HepG2 (cell line): ENCODE measurements around the gene SEBOX. TPM values are rescaled to one million over a fixed set of nuclear protein-coding genes. Genes with fewer than 3 reads are reported as not detected.

Source experiments
- IRX3 ChIP-seq: sonication (generic); formaldehyde crosslinking; IDR thresholded peaks from 2 replicates; pipeline ENCODE4 v1.8.1; 2023; ENCODE audit warnings: mild to moderate bottlenecking, low read depth, missing genetic modification reagents, borderline replicate concordance
- KDM1A ChIP-seq: IDR thresholded peaks from 2 replicates; pipeline ENCODE4 v1.6.1; 2016; ENCODE audit warnings: missing compliant biosample characterization
- POGZ ChIP-seq: sonication (generic); formaldehyde crosslinking; IDR thresholded peaks from 2 replicates; pipeline ENCODE4 v1.4.0; 2020; ENCODE audit warnings: mild to moderate bottlenecking, missing genetic modification reagents
- RFX5 ChIP-seq: IDR thresholded peaks from 2 replicates; pipeline ENCODE4 v1.6.1; 2011; ENCODE audit warnings: low read depth, low read length, improper control_type of control experiment
- RORA ChIP-seq: sonication (generic); formaldehyde crosslinking; IDR thresholded peaks from 2 replicates; pipeline ENCODE4 v1.5.0; 2020; ENCODE audit warnings: mild to moderate bottlenecking, missing genetic modification reagents, moderate library complexity
- RXRB ChIP-seq: IDR thresholded peaks from 2 replicates; pipeline ENCODE4 v1.6.1; 2016; ENCODE audit warnings: borderline replicate concordance, missing genetic modification reagents, missing compliant biosample characterization
- ZBTB20 ChIP-seq: sonication (generic); formaldehyde crosslinking; IDR thresholded peaks from 2 replicates; pipeline ENCODE4 v1.8.1; 2023; ENCODE audit warnings: missing genetic modification reagents, low read depth, mild to moderate bottlenecking, borderline replicate concordance
- ZNF138 ChIP-seq: sonication (generic); formaldehyde crosslinking; IDR thresholded peaks from 2 replicates; pipeline ENCODE4 v1.5.0; 2020; ENCODE audit warnings: mild to moderate bottlenecking, low read depth, missing genetic modification reagents
- ZNF230 ChIP-seq: sonication (generic); formaldehyde crosslinking; IDR thresholded peaks from 2 replicates; pipeline ENCODE4 v1.4.0; 2020; ENCODE audit warnings: mild to moderate bottlenecking, missing genetic modification reagents
- ZNF354B ChIP-seq: sonication (generic); formaldehyde crosslinking; IDR thresholded peaks from 2 replicates; pipeline ENCODE4 v1.8.0; 2022; ENCODE audit warnings: mild to moderate bottlenecking, missing genetic modification reagents
- ZNF501 ChIP-seq: sonication (generic); formaldehyde crosslinking; IDR thresholded peaks from 2 replicates; pipeline ENCODE4 v1.5.1; 2020; ENCODE audit warnings: mild to moderate bottlenecking, moderate library complexity, missing genetic modification reagents
- ZNF549 ChIP-seq: sonication (generic); formaldehyde crosslinking; IDR thresholded peaks from 2 replicates; pipeline ENCODE4 v1.5.0; 2020; ENCODE audit warnings: missing genetic modification reagents
- ZNF737 ChIP-seq: sonication (generic); formaldehyde crosslinking; IDR thresholded peaks from 2 replicates; pipeline ENCODE4 v1.5.0; 2020; ENCODE audit warnings: missing genetic modification reagents, mild to moderate bottlenecking, borderline replicate concordance
- polyA plus RNA-seq, 8 experiments: library from polyadenylated mRNA; depleted of rRNA in 3 of 8; stranded (reverse) in 7 of 8; unstranded in 1 of 8; fragments of >200 nt; fragmentation: Illumina TruSeq in 4 of 8; extraction: Trizol in 4 of 8; gene quantifications; 2 replicates each; pipeline versions ENCODE4 v1.2.1 to v1.2.3, GENCODE V29; 2011 to 2016; ENCODE audit warnings: low read depth in 4 of 8, missing spikeins in 1 of 8, mixed read lengths in 1 of 8; ENCODE audit not compliant: insufficient read depth in 1 of 8
- total RNA-seq, 5 experiments: library from RNA; depleted of rRNA; stranded (reverse); fragments of >200 nt; fragmentation: Illumina TruSeq; extraction: Trizol; gene quantifications; 2 replicates each; pipeline ENCODE4 v1.2.3, GENCODE V29; 2016; ENCODE audit warnings: low read depth in 1 of 5
- TF ChIP-seq, protein P1 (sequence below): sonication (generic); formaldehyde crosslinking; IDR thresholded peaks from 2 replicates; pipeline ENCODE4 v1.4.0; 2020; ENCODE audit warnings: low read depth, mild to moderate bottlenecking, missing genetic modification reagents
- TF ChIP-seq, protein P2 (sequence below): IDR thresholded peaks from 2 replicates; pipeline ENCODE4 v1.6.1; 2016; ENCODE audit warnings: missing genetic modification reagents, missing compliant biosample characterization
- TF ChIP-seq, protein P3 (sequence below): sonication (generic); formaldehyde crosslinking; IDR thresholded peaks from 2 replicates; pipeline ENCODE4 v1.5.1; 2020; ENCODE audit warnings: missing genetic modification reagents, mild to moderate bottlenecking, borderline replicate concordance

SEBOX gene
- total and polyA plus RNA-seq, 2 of the 13 experiments (the other 11 are each of a cell fraction or from before 2014, with no cell fraction given), result not detected

DNA sequence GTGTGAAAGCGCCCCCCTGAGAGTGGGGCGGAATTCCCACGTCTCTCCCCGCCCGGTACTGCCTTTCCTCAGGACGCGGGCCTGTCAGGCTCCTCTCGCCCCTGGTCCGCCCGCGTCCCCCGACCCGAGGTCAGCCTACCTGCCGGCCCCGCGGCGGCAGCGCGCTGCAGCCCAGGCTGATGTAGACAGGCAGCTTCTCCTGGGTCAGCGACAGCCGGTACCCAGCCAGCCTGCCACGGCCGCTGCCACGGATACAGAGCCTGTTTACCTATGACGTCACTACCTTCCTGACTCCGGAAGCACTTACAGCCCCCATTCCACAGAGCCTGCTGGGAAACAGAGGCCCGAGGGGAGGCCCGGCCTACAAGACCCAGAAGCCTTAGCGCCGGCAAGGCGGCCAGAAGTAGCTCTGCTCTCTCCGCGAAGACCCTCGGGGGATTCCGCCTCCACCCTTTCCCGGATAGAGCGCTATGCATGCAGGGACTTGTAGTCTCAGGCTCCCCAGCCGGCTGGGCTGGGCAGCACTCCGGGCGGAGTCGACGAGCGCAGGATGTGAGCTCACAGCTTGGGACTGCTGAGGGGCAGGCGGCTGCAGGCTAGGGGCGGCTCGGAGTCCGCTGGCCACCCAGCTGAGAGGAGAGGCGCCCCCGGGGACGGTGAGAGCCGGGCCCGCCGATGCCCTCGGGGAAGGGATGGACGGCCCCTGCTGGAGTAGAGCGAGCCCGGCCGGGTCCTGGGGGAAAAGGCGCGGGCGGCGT is 29.6 kb downstream of the SEBOX start, which contains the start of the genes IFT20 and TNFAIP1 (continued):
- TF ChIP-seq ZNF138 (CRISPR knock-in tag), result no peak
- TF ChIP-seq KDM1A (CRISPR knock-in tag), result no peak
- TF ChIP-seq ZBTB20, result 0 out of 2 replicates have a peak, but pooled peaks have one; percentile 14
- peak; percentile 70 for TF ChIP-seq POGZ (CRISPR knock-in tag)
- peak; percentile 94 for TF ChIP-seq ZNF501 (CRISPR knock-in tag)
- peak; percentile 82; the same call in 1 of the 2 replicates for TF ChIP-seq RFX5
- TF ChIP-seq ZNF737 (CRISPR knock-in tag), result 0 out of 2 replicates have a peak, but pooled peaks have one; percentile 12
- TF ChIP-seq ZNF230, result no peak
- TF ChIP-seq, protein P1, sequence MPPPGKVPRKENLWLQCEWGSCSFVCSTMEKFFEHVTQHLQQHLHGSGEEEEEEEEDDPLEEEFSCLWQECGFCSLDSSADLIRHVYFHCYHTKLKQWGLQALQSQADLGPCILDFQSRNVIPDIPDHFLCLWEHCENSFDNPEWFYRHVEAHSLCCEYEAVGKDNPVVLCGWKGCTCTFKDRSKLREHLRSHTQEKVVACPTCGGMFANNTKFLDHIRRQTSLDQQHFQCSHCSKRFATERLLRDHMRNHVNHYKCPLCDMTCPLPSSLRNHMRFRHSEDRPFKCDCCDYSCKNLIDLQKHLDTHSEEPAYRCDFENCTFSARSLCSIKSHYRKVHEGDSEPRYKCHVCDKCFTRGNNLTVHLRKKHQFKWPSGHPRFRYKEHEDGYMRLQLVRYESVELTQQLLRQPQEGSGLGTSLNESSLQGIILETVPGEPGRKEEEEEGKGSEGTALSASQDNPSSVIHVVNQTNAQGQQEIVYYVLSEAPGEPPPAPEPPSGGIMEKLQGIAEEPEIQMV (CRISPR knock-in tag), result no peak; the same call in 1 of the 2 replicates
- TF ChIP-seq, protein P2, sequence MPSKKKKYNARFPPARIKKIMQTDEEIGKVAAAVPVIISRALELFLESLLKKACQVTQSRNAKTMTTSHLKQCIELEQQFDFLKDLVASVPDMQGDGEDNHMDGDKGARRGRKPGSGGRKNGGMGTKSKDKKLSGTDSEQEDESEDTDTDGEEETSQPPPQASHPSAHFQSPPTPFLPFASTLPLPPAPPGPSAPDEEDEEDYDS (CRISPR knock-in tag), result peak; percentile 58
- TF ChIP-seq RORA (CRISPR knock-in tag), result no peak
- TF ChIP-seq, protein P3, sequence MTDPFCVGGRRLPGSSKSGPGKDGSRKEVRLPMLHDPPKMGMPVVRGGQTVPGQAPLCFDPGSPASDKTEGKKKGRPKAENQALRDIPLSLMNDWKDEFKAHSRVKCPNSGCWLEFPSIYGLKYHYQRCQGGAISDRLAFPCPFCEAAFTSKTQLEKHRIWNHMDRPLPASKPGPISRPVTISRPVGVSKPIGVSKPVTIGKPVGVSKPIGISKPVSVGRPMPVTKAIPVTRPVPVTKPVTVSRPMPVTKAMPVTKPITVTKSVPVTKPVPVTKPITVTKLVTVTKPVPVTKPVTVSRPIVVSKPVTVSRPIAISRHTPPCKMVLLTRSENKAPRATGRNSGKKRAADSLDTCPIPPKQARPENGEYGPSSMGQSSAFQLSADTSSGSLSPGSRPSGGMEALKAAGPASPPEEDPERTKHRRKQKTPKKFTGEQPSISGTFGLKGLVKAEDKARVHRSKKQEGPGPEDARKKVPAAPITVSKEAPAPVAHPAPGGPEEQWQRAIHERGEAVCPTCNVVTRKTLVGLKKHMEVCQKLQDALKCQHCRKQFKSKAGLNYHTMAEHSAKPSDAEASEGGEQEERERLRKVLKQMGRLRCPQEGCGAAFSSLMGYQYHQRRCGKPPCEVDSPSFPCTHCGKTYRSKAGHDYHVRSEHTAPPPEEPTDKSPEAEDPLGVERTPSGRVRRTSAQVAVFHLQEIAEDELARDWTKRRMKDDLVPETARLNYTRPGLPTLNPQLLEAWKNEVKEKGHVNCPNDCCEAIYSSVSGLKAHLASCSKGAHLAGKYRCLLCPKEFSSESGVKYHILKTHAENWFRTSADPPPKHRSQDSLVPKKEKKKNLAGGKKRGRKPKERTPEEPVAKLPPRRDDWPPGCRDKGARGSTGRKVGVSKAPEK (CRISPR knock-in tag), result no peak
- TF ChIP-seq ZNF549 (CRISPR knock-in tag), result no peak
- TF ChIP-seq RXRB (CRISPR knock-in tag), result peak; percentile 45
- TF ChIP-seq ZNF354B (CRISPR knock-in tag), result no peak
- 0 out of 2 replicates have a peak, but pooled peaks have one; percentile 34 for TF ChIP-seq IRX3 (CRISPR knock-in tag)
